Keratinocyte (primary cell): ENCODE measurements around the gene CISTR. TPM values are rescaled to one million over a fixed set of nuclear protein-coding genes. Genes with fewer than 3 reads are reported as not detected.

ENCODE experiments used
- DNase-seq: peaks from one replicate; pipeline ENCODE4 v3.0.0-alpha.2; 2011; ENCODE audit warnings: low read depth, missing footprints, low spot score
- FAIRE-seq: peaks from 2 replicates; lab custom pipeline; 2011; peaks lifted over from hg19 to GRCh38; lab: Jason Lieb, UNC
- H2AFZ ChIP-seq: 2 replicates; pipeline ENCODE4 v1.6.0; 2012; ENCODE audit warnings: low read length, control low read depth, inconsistent platforms; ENCODE audit not compliant: control insufficient read depth
- H3K27ac ChIP-seq: 2 replicates; pipeline ENCODE4 v1.5.1; 2011; ENCODE audit warnings: low read length; ENCODE audit not compliant: control insufficient read depth, insufficient read depth
- H3K27me3 ChIP-seq: 3 replicates; pipeline ENCODE4 v1.6.0; 2011; ENCODE audit warnings: low read length; ENCODE audit not compliant: control insufficient read depth, insufficient read depth; ENCODE audit errors: extremely low read depth
- H3K36me3 ChIP-seq, 2 experiments: 2 replicates in 1 of 2; 3 replicates in 1 of 2; pipeline ENCODE4 v1.5.1; 2011; ENCODE audit warnings: low read length in 2 of 2, mild to moderate bottlenecking in 1 of 2; ENCODE audit not compliant: control insufficient read depth in 2 of 2, insufficient read depth in 2 of 2; ENCODE audit errors: extremely low read depth in 1 of 2
- H3K4me1 ChIP-seq: 3 replicates; pipeline ENCODE4 v1.5.1; 2011; ENCODE audit warnings: low read length; ENCODE audit not compliant: control insufficient read depth, insufficient read depth; ENCODE audit errors: extremely low read depth
- H3K4me2 ChIP-seq: 3 replicates; pipeline ENCODE4 v1.6.0; 2011; ENCODE audit warnings: low read depth, low read length; ENCODE audit not compliant: control insufficient read depth, insufficient read depth; ENCODE audit errors: extremely low read depth
- H3K4me3 ChIP-seq, 3 experiments: fragments of 200-600 bp in 1 of 3; sonication (generic) in 1 of 3; 2 replicates in 2 of 3; 3 replicates in 1 of 3; pipeline ENCODE4 v1.5.1; 2011 to 2016; ENCODE audit warnings: low read length in 3 of 3, mild to moderate bottlenecking in 3 of 3, control low read depth in 2 of 3, inconsistent platforms in 1 of 3, low read depth in 1 of 3, mixed read lengths in 1 of 3, mixed run types in 1 of 3, moderate library complexity in 1 of 3; ENCODE audit not compliant: control insufficient read depth in 2 of 3, insufficient read depth in 2 of 3; ENCODE audit errors: extremely low read depth in 1 of 3
- H3K79me2 ChIP-seq: 2 replicates; pipeline ENCODE4 v1.6.0; 2012; ENCODE audit warnings: low read length; ENCODE audit not compliant: control insufficient read depth, insufficient read depth
- H3K9ac ChIP-seq: 3 replicates; pipeline ENCODE4 v1.6.0; 2011; ENCODE audit warnings: low read length; ENCODE audit not compliant: control insufficient read depth, insufficient read depth; ENCODE audit errors: extremely low read depth
- H3K9me1 ChIP-seq: 3 replicates; pipeline ENCODE4 v1.6.0; 2011; ENCODE audit warnings: low read length; ENCODE audit not compliant: control insufficient read depth, insufficient read depth; ENCODE audit errors: extremely low read depth
- H3K9me3 ChIP-seq: 2 replicates; pipeline ENCODE4 v1.5.1; 2012; ENCODE audit warnings: low read depth, low read length; ENCODE audit not compliant: control insufficient read depth
- H4K20me1 ChIP-seq: 3 replicates; pipeline ENCODE4 v1.6.0; 2011; ENCODE audit warnings: low read length; ENCODE audit not compliant: control insufficient read depth, insufficient read depth; ENCODE audit errors: extremely low read depth
- EZH2 ChIP-seq: IDR thresholded peaks from one replicate; pipeline ENCODE4 v1.6.1; 2012; ENCODE audit warnings: inconsistent platforms, mild to moderate bottlenecking, low read length, moderate library complexity
- dilution Hi-C: fragments of 300-500 bp; cut with MboI; formaldehyde crosslinking; loops from one replicate; pipeline ENCODE4 v1.7.0; 2020; ENCODE audit warnings: low sequenced_read_pairs; ENCODE audit not compliant: extremely low pct_ligation_motif_present
- polyA plus RNA-seq, 5 experiments: library from polyadenylated mRNA; depleted of rRNA in 3 of 5; stranded (reverse) in 3 of 5; stranded (forward) in 1 of 5; unstranded in 1 of 5; fragments of >200 nt; gene quantifications; 1 replicate in 1 of 5; 2 replicates in 3 of 5; 3 replicates in 1 of 5; pipeline versions ENCODE4 v1.2.1 to v1.2.3, GENCODE V29; 2011 to 2012; ENCODE audit warnings: missing spikeins in 2 of 5, low read depth in 1 of 5, low replicate concordance in 1 of 5
- TF ChIP-seq, protein P1 (sequence below), 3 experiments: IDR thresholded peaks in 1 of 3; conservative IDR thresholded peaks in 1 of 3; optimal IDR thresholded peaks in 1 of 3; 2 replicates in 2 of 3; 3 replicates in 1 of 3; pipeline versions ENCODE3 to v1.5.1; 2011; ENCODE audit warnings: low read length in 3 of 3, mild to moderate bottlenecking in 3 of 3, moderate library complexity in 2 of 3, control low read depth in 1 of 3, inconsistent platforms in 1 of 3; ENCODE audit not compliant: insufficient read depth in 2 of 3; ENCODE audit errors: extremely low read depth in 1 of 3

The CISTR gene
- polyA plus RNA-seq, 1 donor (not counting 4 experiments of a cell fraction or from before 2014, with no cell fraction given) = not detected

DNA sequence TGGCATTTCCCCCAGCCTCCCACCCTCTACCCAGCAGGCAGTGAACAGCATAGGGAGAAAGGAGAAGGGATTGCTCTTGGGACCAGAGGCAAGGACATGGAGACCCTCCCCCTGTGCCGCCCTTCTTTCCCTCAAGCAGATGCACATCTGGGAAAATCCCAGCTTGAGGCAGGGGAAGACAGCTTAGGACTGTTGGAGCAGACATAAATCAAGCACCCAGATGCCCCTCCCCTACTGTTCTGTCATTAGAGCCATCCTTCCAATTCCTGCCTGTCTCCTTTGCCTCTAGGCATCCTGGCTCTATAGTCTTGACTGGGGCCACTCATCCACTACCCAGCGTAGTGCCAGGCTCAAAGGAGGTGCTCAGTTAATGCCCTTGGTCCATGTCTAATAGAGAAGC is 7.5 kb upstream of the CISTR start:
- no peak overlapping the region for H3K4me3 ChIP-seq
- H3K79me2 ChIP-seq = no peaks in the 10 kb centered on the region
- no peak for FAIRE-seq
- peaks cover 11% of the 10 kb centered on the region for H3K4me1 ChIP-seq
- H3K9me1 ChIP-seq = no peaks in the 10 kb centered on the region
- H3K36me3 ChIP-seq = no peaks in the 10 kb centered on the region
- H2AFZ ChIP-seq = no peak overlapping the region
- dilution Hi-C loops = loop anchor here (25.0 kb wide), 1 partner anchor 178 kb away; the partner anchor contains the start of gene HOXC13
- TF ChIP-seq EZH2 = no peak
- TF ChIP-seq, protein P1, sequence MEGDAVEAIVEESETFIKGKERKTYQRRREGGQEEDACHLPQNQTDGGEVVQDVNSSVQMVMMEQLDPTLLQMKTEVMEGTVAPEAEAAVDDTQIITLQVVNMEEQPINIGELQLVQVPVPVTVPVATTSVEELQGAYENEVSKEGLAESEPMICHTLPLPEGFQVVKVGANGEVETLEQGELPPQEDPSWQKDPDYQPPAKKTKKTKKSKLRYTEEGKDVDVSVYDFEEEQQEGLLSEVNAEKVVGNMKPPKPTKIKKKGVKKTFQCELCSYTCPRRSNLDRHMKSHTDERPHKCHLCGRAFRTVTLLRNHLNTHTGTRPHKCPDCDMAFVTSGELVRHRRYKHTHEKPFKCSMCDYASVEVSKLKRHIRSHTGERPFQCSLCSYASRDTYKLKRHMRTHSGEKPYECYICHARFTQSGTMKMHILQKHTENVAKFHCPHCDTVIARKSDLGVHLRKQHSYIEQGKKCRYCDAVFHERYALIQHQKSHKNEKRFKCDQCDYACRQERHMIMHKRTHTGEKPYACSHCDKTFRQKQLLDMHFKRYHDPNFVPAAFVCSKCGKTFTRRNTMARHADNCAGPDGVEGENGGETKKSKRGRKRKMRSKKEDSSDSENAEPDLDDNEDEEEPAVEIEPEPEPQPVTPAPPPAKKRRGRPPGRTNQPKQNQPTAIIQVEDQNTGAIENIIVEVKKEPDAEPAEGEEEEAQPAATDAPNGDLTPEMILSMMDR (optimal IDR thresholded peaks at IDR 0.05 in 1 of 3, IDR thresholded peaks at IDR 0.05 in 1 of 3, conservative IDR thresholded peaks at IDR 0.05 in 1 of 3; ENCODE audit: extremely low read depth in 1 of 3, insufficient read depth in 2 of 3, low read length in 3 of 3) = no peak
- no peaks in the 10 kb centered on the region for H3K9me3 ChIP-seq
- H3K27me3 ChIP-seq = peaks cover 18% of the 10 kb centered on the region
- H3K9ac ChIP-seq = no peak overlapping the region
- DNase-seq = no peak
- no peak overlapping the region for H3K4me2 ChIP-seq
- no peak overlapping the region for H3K27ac ChIP-seq
- no peaks in the 10 kb centered on the region for H4K20me1 ChIP-seq

DNA sequence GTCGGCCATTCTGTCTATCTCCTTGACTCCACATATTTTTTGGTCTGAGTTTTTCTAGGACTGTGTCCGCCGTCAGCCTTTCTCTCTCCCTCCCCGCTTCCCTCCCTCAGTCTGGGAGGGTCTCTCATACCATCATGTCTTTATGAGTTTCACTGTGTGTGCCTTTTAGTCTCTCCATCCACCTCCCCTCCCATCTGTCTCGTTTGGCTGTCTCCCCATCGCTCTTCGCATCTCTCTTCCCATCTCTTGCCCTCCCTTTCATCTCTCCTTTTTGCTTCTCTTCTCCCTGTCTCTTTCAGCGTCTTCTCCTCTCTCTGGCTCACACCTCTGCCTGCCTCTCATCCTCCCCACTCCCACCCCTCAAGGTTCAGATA is 6.9 kb upstream of the CISTR start:
- Histone ChIP-seq H3K4me3 (no peak overlapping the region), H3K27me3 (peaks cover 23% of the 10 kb centered on the region), H3K4me2 (no peak overlapping the region), H3K9me3 (no peaks in the 10 kb centered on the region), H3K4me1 (peaks cover 11% of the 10 kb centered on the region), H2AFZ (no peak overlapping the region), H3K79me2 (no peaks in the 10 kb centered on the region), H4K20me1 (no peaks in the 10 kb centered on the region), H3K9ac (no peak overlapping the region), H3K27ac (no peak overlapping the region), H3K9me1 (no peaks in the 10 kb centered on the region), H3K36me3 (no peaks in the 10 kb centered on the region)
- FAIRE-seq (no peak), DNase-seq (no peak)
- dilution Hi-C loops = loop anchor here (25.0 kb wide), 1 partner anchor 179 kb away; the partner anchor contains the start of gene HOXC13
- TF ChIP-seq EZH2 = no peak
- TF ChIP-seq, protein P1 (optimal IDR thresholded peaks at IDR 0.05 in 1 of 3, IDR thresholded peaks at IDR 0.05 in 1 of 3, conservative IDR thresholded peaks at IDR 0.05 in 1 of 3; ENCODE audit: extremely low read depth in 1 of 3, insufficient read depth in 2 of 3, low read length in 3 of 3) = no peak
